Endothelial cell of umbilical vein (primary cell): ENCODE measurements around the gene ERCC2. TPM values are rescaled to one million over a fixed set of nuclear protein-coding genes. Genes with fewer than 3 reads are reported as not detected.

ENCODE experiments used
- BruUV-seq: library from RNA; stranded (reverse); fragments of 400-500 nt; replicated peaks from 2 replicates; lab custom pipeline; 2021; lab: Mats Ljungman, UMichigan
- CTCF ChIA-PET: fragments of 300-600, 350-600 bp; sonication (Branson Sonifier 250); formaldehyde crosslinking; loops from one replicate; lab custom pipeline; 2021; ENCODE audit warnings: antibody characterized with exemption, inconsistent platforms; lab: Charles Lee
- POLR2A ChIA-PET: fragments of 300-600, 350-600 bp; sonication (Branson Sonifier 250); formaldehyde crosslinking; loops from one replicate; lab custom pipeline; 2021; ENCODE audit warnings: antibody characterized with exemption, inconsistent platforms; lab: Charles Lee
- DNase-seq: peaks from one replicate; pipeline ENCODE4 v3.0.0-alpha.2; 2011; ENCODE audit warnings: low read depth, low spot score
- FAIRE-seq: peaks from 2 replicates; lab custom pipeline; 2011; peaks lifted over from hg19 to GRCh38; lab: Jason Lieb, UNC
- H2AFZ ChIP-seq: 2 replicates; pipeline ENCODE4 v1.6.0; 2012; ENCODE audit warnings: low read depth, low read length, control low read depth, inconsistent platforms
- H3K27ac ChIP-seq: 2 replicates; pipeline ENCODE4 v1.5.1; 2011; ENCODE audit warnings: low read depth, mild to moderate bottlenecking, control low read depth, low read length, moderate library complexity; ENCODE audit not compliant: insufficient read depth
- H3K27me3 ChIP-seq, 2 experiments: 2 replicates each; pipeline versions ENCODE4 v1.6.0 to v1.6.1; 2011; ENCODE audit warnings: low read length in 2 of 2, mixed read lengths in 1 of 2; ENCODE audit not compliant: control insufficient read depth in 2 of 2, insufficient read depth in 2 of 2
- H3K36me3 ChIP-seq, 2 experiments: 2 replicates in 1 of 2; 3 replicates in 1 of 2; pipeline ENCODE4 v1.5.1; 2011; ENCODE audit warnings: low read length in 2 of 2, mild to moderate bottlenecking in 1 of 2, moderate library complexity in 1 of 2; ENCODE audit not compliant: control insufficient read depth in 2 of 2, insufficient read depth in 2 of 2; ENCODE audit errors: extremely low read depth in 1 of 2
- H3K4me1 ChIP-seq: 3 replicates; pipeline ENCODE4 v1.5.1; 2011; ENCODE audit warnings: mild to moderate bottlenecking, low read length; ENCODE audit not compliant: control insufficient read depth, insufficient read depth; ENCODE audit errors: extremely low read depth
- H3K4me2 ChIP-seq: 2 replicates; pipeline ENCODE4 v1.6.1; 2011; ENCODE audit warnings: low read length, control low read depth, mixed read lengths; ENCODE audit not compliant: insufficient read depth
- H3K4me3 ChIP-seq, 3 experiments: fragments of 200-600 bp in 1 of 3; sonication (generic), shearing (Covaris generic) in 1 of 3; replicated peaks in 1 of 3; 2 replicates each; pipeline ENCODE4 v1.5.1; 2011 to 2016; ENCODE audit warnings: control low read depth in 3 of 3, low read length in 3 of 3, mild to moderate bottlenecking in 2 of 3, inconsistent platforms in 1 of 3, low read depth in 1 of 3, moderate library complexity in 1 of 3; ENCODE audit not compliant: insufficient read depth in 1 of 3
- H3K79me2 ChIP-seq: 2 replicates; pipeline ENCODE4 v1.6.0; 2012; ENCODE audit warnings: low read length, inconsistent platforms; ENCODE audit not compliant: control insufficient read depth, insufficient read depth
- H3K9ac ChIP-seq: replicated peaks from 2 replicates; pipeline ENCODE3; 2011; ENCODE audit warnings: low read length, control low read depth; ENCODE audit not compliant: insufficient read depth; ENCODE audit errors: extremely low read depth
- H3K9me1 ChIP-seq: replicated peaks from 3 replicates; pipeline ENCODE4 v1.6.0; 2011; ENCODE audit warnings: mild to moderate bottlenecking, low read length; ENCODE audit not compliant: control insufficient read depth, insufficient read depth; ENCODE audit errors: extremely low read depth
- H3K9me3 ChIP-seq: replicated peaks from 2 replicates; pipeline ENCODE4 v1.5.1; 2012; ENCODE audit warnings: low read length, inconsistent platforms; ENCODE audit not compliant: control insufficient read depth, insufficient read depth
- H4K20me1 ChIP-seq: replicated peaks from 2 replicates; pipeline ENCODE3; 2011; ENCODE audit warnings: mild to moderate bottlenecking, low read length; ENCODE audit not compliant: control insufficient read depth, insufficient read depth; ENCODE audit errors: extremely low read depth
- CTCF ChIP-seq, 2 donors: IDR thresholded peaks; 1 replicate in 1 of 2; 2 replicates in 1 of 2; pipeline ENCODE4 v1.5.1; 2011; ENCODE audit warnings: low read length in 2 of 2, mild to moderate bottlenecking in 2 of 2, moderate library complexity in 2 of 2, control low read depth in 1 of 2, inconsistent platforms in 1 of 2, low read depth in 1 of 2; ENCODE audit not compliant: insufficient read depth in 1 of 2; ENCODE audit errors: extremely low read depth in 1 of 2
- EZH2 ChIP-seq: IDR thresholded peaks from 2 replicates; pipeline ENCODE4 v1.6.1; 2012; ENCODE audit warnings: borderline replicate concordance, low read depth, mild to moderate bottlenecking, moderate library complexity, low read length, inconsistent platforms; ENCODE audit not compliant: severe bottlenecking
- FOS ChIP-seq: IDR thresholded peaks from 2 replicates; pipeline ENCODE4 v1.6.1; 2011; ENCODE audit warnings: mild to moderate bottlenecking, low read length, moderate library complexity, borderline replicate concordance; ENCODE audit not compliant: insufficient read depth
- GATA2 ChIP-seq: IDR thresholded peaks from 2 replicates; pipeline ENCODE4 v1.7.0; 2011; ENCODE audit warnings: low read depth, mild to moderate bottlenecking, moderate library complexity, mixed read lengths, low read length; ENCODE audit not compliant: insufficient read length, insufficient read depth
- JUN ChIP-seq: IDR thresholded peaks from 2 replicates; pipeline ENCODE4 v1.6.1; 2011; ENCODE audit warnings: borderline replicate concordance, low read depth; ENCODE audit not compliant: insufficient read length, insufficient read depth
- MAX ChIP-seq: IDR thresholded peaks from 2 replicates; pipeline ENCODE4 v1.6.1; 2011; ENCODE audit not compliant: insufficient read depth, insufficient read length
- MYC ChIP-seq: IDR thresholded peaks from one replicate; pipeline ENCODE4 v1.6.1; 2011; ENCODE audit warnings: mild to moderate bottlenecking, low read depth, low read length
- POLR2AphosphoS5 ChIP-seq: IDR thresholded peaks from 2 replicates; pipeline ENCODE4 v1.6.1; 2012; ENCODE audit warnings: low read depth, mild to moderate bottlenecking, control low read depth, low read length, moderate library complexity; ENCODE audit not compliant: insufficient read depth
- dilution Hi-C: fragments of 300-500 bp; cut with MboI; formaldehyde crosslinking; loops from one replicate; pipeline ENCODE4 v1.15.0; 2019; ENCODE audit warnings: low sequenced_read_pairs; ENCODE audit not compliant: extremely low pct_ligation_motif_present
- intact Hi-C: fragments of 100-400 bp; cut with micrococcal nuclease; formaldehyde crosslinking; loops from one replicate; pipeline ENCODE4 v1.10.0; 2022
- polyA plus RNA-seq, 4 experiments: library from polyadenylated mRNA; depleted of rRNA in 3 of 4; stranded (reverse) in 3 of 4; unstranded in 1 of 4; fragments of >200 nt; gene quantifications; 2 replicates each; pipeline versions ENCODE4 v1.2.1 to v1.2.3, GENCODE V29; 2011 to 2012; ENCODE audit warnings: missing spikeins in 1 of 4
- total RNA-seq: library from RNA; stranded (reverse); gene quantifications from 2 replicates; pipeline ENCODE4 v1.2.3, GENCODE V29; 2021

Gene ERCC2
- total and polyA plus RNA-seq, 2 donors (not counting 3 experiments of a cell fraction or from before 2014, with no cell fraction given), result 59.9 to 61.8 TPM

GRCh38 chr19:45331411-45331810 lies 39.0 kb downstream of the ERCC2 start:
- CTCF ChIA-PET, result interaction anchor here (0.7 kb wide), 1 partner anchor 131 kb away, joined by 3 read pairs; no protein-coding TSS in a partner anchor
- POLR2A ChIA-PET, result no interaction called here
- dilution Hi-C loops, result no loop called here
- Histone ChIP-seq H3K36me3 (no peaks in the 10 kb centered on the region), H4K20me1 (no peaks in the 10 kb centered on the region), H3K4me3 (no peak overlapping the region), H3K4me1 (peaks cover 3% of the 10 kb centered on the region), H3K79me2 (no peaks in the 10 kb centered on the region), H2AFZ (no peak overlapping the region), H3K27me3 (no peaks in the 10 kb centered on the region), H3K27ac (no peak overlapping the region), H3K4me2 (no peak overlapping the region), H3K9ac (no peak overlapping the region), H3K9me1 (no peaks in the 10 kb centered on the region), H3K9me3 (no peaks in the 10 kb centered on the region)
- TF ChIP-seq JUN (no peak), MYC (no peak), FOS (no peak), CTCF (IDR thresholded peaks at IDR 0.05; ENCODE audit: extremely low read depth in 1 of 2, insufficient read depth in 1 of 2, low read depth in 1 of 2, low read length in 2 of 2) (no peak)
- intact Hi-C loops, result no loop called here
- DNase-seq (no peak), FAIRE-seq (no peak)
- no TSS peak for BruUV-seq

GRCh38 chr19:45327404-45328143 lies 42.8 kb downstream of the ERCC2 start:
- no peak overlapping the region for H2AFZ ChIP-seq
- H3K4me2 ChIP-seq, result no peak overlapping the region
- no peak overlapping the region for H3K9ac ChIP-seq
- CTCF ChIA-PET, result interaction anchor here (2.8 kb wide), 1 partner anchor 11 kb away, joined by 10 read pairs; no protein-coding TSS in a partner anchor
- intact Hi-C loops (no loop called here), dilution Hi-C loops (no loop called here)
- TF ChIP-seq MAX (no peak), EZH2 (no peak), FOS (no peak), GATA2 (no peak), CTCF (IDR thresholded peaks at IDR 0.05; ENCODE audit: extremely low read depth in 1 of 2, insufficient read depth in 1 of 2, low read depth in 1 of 2, low read length in 2 of 2) (no peak), POLR2AphosphoS5 (no peak), MYC (no peak)
- no peak overlapping the region for H3K4me3 ChIP-seq
- DNase-seq, result no peak
- FAIRE-seq, result no peak
- no peaks in the 10 kb centered on the region for H4K20me1 ChIP-seq
- no peaks in the 10 kb centered on the region for H3K36me3 ChIP-seq
- H3K9me3 ChIP-seq, result no peaks in the 10 kb centered on the region
- H3K9me1 ChIP-seq, result no peaks in the 10 kb centered on the region
- POLR2A ChIA-PET, result no interaction called here
- H3K79me2 ChIP-seq, result no peaks in the 10 kb centered on the region
- peaks cover 4 to 5% of the 10 kb centered on the region in 2 experiments for H3K27me3 ChIP-seq
- BruUV-seq, result no TSS peak
- H3K4me1 ChIP-seq, result no peaks in the 10 kb centered on the region
- no peak overlapping the region for H3K27ac ChIP-seq
